NOMO-1 treated with dmso at 0.1 percent for 144 hours (cell line): ENCODE measurements around the gene GEMIN4.
A peak's percentile ranks its signal among the peaks of the same experiment; 100 is the strongest.

ENCODE experiments used
- DNase-seq: peaks from one replicate; lab custom pipeline; 2025; ENCODE audit not compliant: unreplicated experiment; lab: John Stamatoyannopoulos, UW

GEMIN4 gene

GRCh38 chr17:744937-745336 is 7.1 kb downstream of the GEMIN4 start:
- no peak for DNase-seq

- DNase-seq, result no peak
These were observed 8.9 kb downstream of the GEMIN4 start for GRCh38 chr17:743139-743538.

GRCh38 chr17:742147-742793 is 9.8 kb downstream of the GEMIN4 start:
- no peak for DNase-seq

- DNase-seq, result peak; percentile 87
These were observed 11.6 kb downstream of the GEMIN4 start for GRCh38 chr17:740240-741017.

- no peak for DNase-seq
These were observed 14.4 kb downstream of the GEMIN4 start for GRCh38 chr17:737561-738113.

- DNase-seq, result no peak
These were observed 18.3 kb downstream of the GEMIN4 start for GRCh38 chr17:733743-734142.

- DNase-seq, result no peak
These were observed 19.0 kb downstream of the GEMIN4 start for GRCh38 chr17:732902-733720.

GRCh38 chr17:732067-732901 is 19.8 kb downstream of the GEMIN4 start, which contains the start of gene TLCD3A:
TSS of gene TLCD3A (plus strand) at chr17:732596. CDS start at chr17:732648, 52 bp downstream.
- DNase-seq, result no peak

GRCh38 chr17:731644-732066 is 20.4 kb downstream of the GEMIN4 start:
- DNase-seq, result no peak

- DNase-seq, result no peak
These were observed 23.2 kb downstream of the GEMIN4 start for GRCh38 chr17:728911-729310.

- no peak for DNase-seq
These were observed 25.7 kb downstream of the GEMIN4 start for GRCh38 chr17:726271-726919.

GRCh38 chr17:725746-726145 is 26.3 kb downstream of the GEMIN4 start:
- DNase-seq, result no peak

GRCh38 chr17:725084-725483 is 27.0 kb downstream of the GEMIN4 start:
- DNase-seq, result no peak

GRCh38 chr17:721540-721937 is 30.5 kb downstream of the GEMIN4 start:
- no peak for DNase-seq

- DNase-seq, result no peak
These were observed 31.1 kb downstream of the GEMIN4 start for GRCh38 chr17:720706-721539.

- no peak for DNase-seq
These were observed 34.0 kb downstream of the GEMIN4 start for GRCh38 chr17:718075-718474.

GRCh38 chr17:708132-708531 is 43.9 kb downstream of the GEMIN4 start:
- DNase-seq, result no peak

GRCh38 chr17:705863-706262 is 46.2 kb downstream of the GEMIN4 start:
- DNase-seq, result no peak

GRCh38 chr17:705011-705410 is 47.1 kb downstream of the GEMIN4 start:
- no peak for DNase-seq
